Smooth muscle cell (in vitro differentiated cells): ENCODE results near the gene SLC25A51. TPM values are rescaled to one million over a fixed set of nuclear protein-coding genes. Genes with fewer than 3 reads are reported as not detected.

Experiments
- DNase-seq: peaks from one replicate; lab custom pipeline; 2025; ENCODE audit not compliant: unreplicated experiment; lab: John Stamatoyannopoulos, UW
- H2AFZ ChIP-seq: fragments of 200-600 bp; sonication (generic); 2 replicates; pipeline ENCODE4 v1.6.0; 2016; ENCODE audit warnings: antibody characterized with exemption, low read depth, mild to moderate bottlenecking
- H3F3A ChIP-seq: fragments of 200-600 bp; sonication (generic); 2 replicates; pipeline ENCODE4 v1.6.0; 2017; ENCODE audit warnings: antibody characterized with exemption, low read depth
- H3K27ac ChIP-seq: fragments of 200-600 bp; sonication (generic); 2 replicates; pipeline ENCODE4 v1.5.1; 2016; ENCODE audit warnings: low read depth, mild to moderate bottlenecking
- H3K27me3 ChIP-seq: fragments of 200-600 bp; sonication (generic); 2 replicates; pipeline ENCODE4 v1.6.1; 2016; ENCODE audit warnings: low read depth, mild to moderate bottlenecking
- H3K36me3 ChIP-seq: fragments of 200-600 bp; sonication (generic); 2 replicates; pipeline ENCODE4 v1.5.1; 2016; ENCODE audit warnings: low read depth
- H3K4me1 ChIP-seq: fragments of 200-600 bp; sonication (generic); 2 replicates; pipeline ENCODE4 v1.5.1; 2016; ENCODE audit warnings: low read depth
- H3K4me2 ChIP-seq: fragments of 200-600 bp; sonication (generic); 2 replicates; pipeline ENCODE4 v1.6.0; 2016; ENCODE audit warnings: mild to moderate bottlenecking
- H3K4me3 ChIP-seq: fragments of 200-600 bp; sonication (generic); 2 replicates; pipeline ENCODE4 v1.5.1; 2016; ENCODE audit warnings: mild to moderate bottlenecking
- H3K79me2 ChIP-seq: fragments of 200-600 bp; sonication (generic); 2 replicates; pipeline ENCODE4 v1.6.0; 2016; ENCODE audit warnings: low read depth, mild to moderate bottlenecking
- H3K9ac ChIP-seq: fragments of 200-600 bp; sonication (generic); 2 replicates; pipeline ENCODE4 v1.6.0; 2016; ENCODE audit warnings: low read depth
- H3K9me3 ChIP-seq: fragments of 200-600 bp; sonication (generic); replicated peaks from 2 replicates; pipeline ENCODE4 v1.5.1; 2016; ENCODE audit warnings: low read depth
- H4K20me1 ChIP-seq: fragments of 200-600 bp; sonication (generic); 2 replicates; pipeline ENCODE4 v1.6.0; 2016; ENCODE audit warnings: low read depth
- CTCF ChIP-seq: fragments of 200-600 bp; sonication (generic); IDR thresholded peaks from 2 replicates; pipeline ENCODE4 v1.5.1; 2017; ENCODE audit warnings: borderline replicate concordance, mild to moderate bottlenecking, antibody characterized with exemption; ENCODE audit not compliant: insufficient read depth, poor library complexity, severe bottlenecking
- WGBS: methylation state at CpG from one replicate; pipeline ENCODE4 v1.1.7; 2016; ENCODE audit warnings: low lambda C conversion rate; 5-methylcytosine and 5-hydroxymethylcytosine counted together
- polyA plus RNA-seq: library from polyadenylated mRNA; unstranded; fragments of >200 nt; fragmentation: Nextera tagmentation; extraction: Ambion mirVana; gene quantifications from 2 replicates; pipeline ENCODE4 v1.2.1, GENCODE V29; 2016
- total RNA-seq: library from RNA; depleted of rRNA; stranded (reverse); fragments of >200 nt; gene quantifications from 2 replicates; pipeline ENCODE4 v1.2.3, GENCODE V29; 2014

Gene SLC25A51
- total and polyA plus RNA-seq, 2 experiments from 2014 or later, result 6.5 to 32.0 TPM

DNA sequence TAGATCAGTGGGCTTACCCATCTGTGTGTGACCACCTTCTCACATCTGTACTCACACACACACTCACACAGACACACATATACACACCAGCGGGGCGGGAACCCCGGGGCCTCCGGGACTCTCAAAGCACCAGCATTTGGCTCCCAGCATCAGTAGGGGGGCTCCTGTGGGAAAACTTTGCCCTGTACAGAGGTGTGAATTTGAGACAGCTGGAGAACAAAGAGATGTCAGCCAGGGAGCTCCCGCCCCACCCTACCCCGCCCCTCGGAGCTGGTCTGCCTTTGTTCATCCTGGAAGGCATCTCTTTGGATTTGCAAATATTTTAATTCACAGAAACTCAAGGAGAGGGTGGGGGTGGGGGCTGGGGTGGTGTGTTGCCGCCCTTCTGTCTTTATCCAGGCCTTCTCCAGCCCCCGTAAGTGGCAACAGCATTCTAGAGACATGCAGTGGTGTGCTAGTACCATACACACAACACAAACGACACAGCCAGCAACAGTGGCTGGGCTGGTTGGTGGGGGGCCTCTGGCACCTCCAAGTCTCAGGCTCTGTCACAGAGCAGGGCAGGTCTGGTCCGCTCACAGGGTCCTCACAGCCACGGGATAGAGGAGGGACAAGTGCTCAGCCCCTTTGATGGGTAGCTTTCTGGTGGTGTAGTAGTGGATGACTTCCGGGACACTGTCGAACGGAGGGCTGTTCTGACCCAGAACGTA lies 15.5 kb upstream of the SLC25A51 start:
- Histone ChIP-seq H3K4me2 (no peak overlapping the region), H3K27ac (no peak overlapping the region), H3K79me2 (no peaks in the 10 kb centered on the region), H3K9me3 (no peaks in the 10 kb centered on the region), H3K27me3 (no peaks in the 10 kb centered on the region), H3F3A (no peaks in the 10 kb centered on the region), H3K9ac (no peak overlapping the region), H2AFZ (no peak overlapping the region), H3K36me3 (peaks cover 3% of the 10 kb centered on the region), H3K4me3 (no peak overlapping the region), H4K20me1 (no peaks in the 10 kb centered on the region), H3K4me1 (peaks cover 36% of the 10 kb centered on the region)
- no peak for DNase-seq
- no peak for TF ChIP-seq CTCF
- 94% methylated on average over 16 of the region's 16 CpGs for WGBS

DNA sequence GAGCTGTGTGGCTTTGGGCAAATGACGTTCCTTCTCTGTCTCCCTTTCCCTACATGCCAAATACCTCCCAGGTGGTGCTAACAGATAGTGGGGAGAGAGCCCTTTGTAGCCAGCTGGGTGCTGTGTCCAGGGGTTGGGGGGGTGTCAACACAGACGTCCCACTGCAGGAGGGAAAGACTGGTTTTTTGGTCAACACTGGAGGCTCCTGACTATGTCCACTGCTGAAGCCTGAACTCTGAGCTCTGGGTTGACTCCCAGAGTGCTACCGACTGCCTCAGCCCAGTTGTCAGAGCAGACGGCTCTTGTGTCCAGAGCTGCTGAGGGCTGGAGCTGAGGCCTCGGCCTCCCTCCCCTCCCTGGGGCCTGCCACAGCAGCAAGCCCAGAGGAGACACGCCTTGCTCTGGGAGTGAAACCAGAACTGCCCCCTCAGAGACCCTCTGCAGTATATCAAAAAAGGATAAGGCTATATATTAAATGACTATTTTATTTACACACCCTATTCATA lies 14.8 kb upstream of the SLC25A51 start:
- no peaks in the 10 kb centered on the region for H3K27me3 ChIP-seq
- WGBS, result 86% methylated on average over 6 of the region's 6 CpGs
- no peak for TF ChIP-seq CTCF

GRCh38 chr9:37917801-37918664 lies 14.1 kb upstream of the SLC25A51 start:
- TF ChIP-seq CTCF, result no peak
- no peaks in the 10 kb centered on the region for H3F3A ChIP-seq
- peaks cover 3% of the 10 kb centered on the region for H3K36me3 ChIP-seq
- no peak overlapping the region for H3K9ac ChIP-seq
- H3K4me2 ChIP-seq, result no peak overlapping the region
- H3K27me3 ChIP-seq, result no peaks in the 10 kb centered on the region
- DNase-seq, result no peak
- WGBS, result 88% methylated on average over 21 of the region's 21 CpGs
- H3K4me1 ChIP-seq, result peaks cover 33% of the 10 kb centered on the region
- no peak overlapping the region for H3K27ac ChIP-seq
- no peaks in the 10 kb centered on the region for H3K79me2 ChIP-seq
- no peaks in the 10 kb centered on the region for H3K9me3 ChIP-seq
- H3K4me3 ChIP-seq, result no peak overlapping the region
- no peak overlapping the region for H2AFZ ChIP-seq
- no peaks in the 10 kb centered on the region for H4K20me1 ChIP-seq

More for the DNA sequence above, 14.8 kb upstream of the SLC25A51 start:
- H4K20me1 ChIP-seq, result no peaks in the 10 kb centered on the region
- H3K36me3 ChIP-seq, result peaks cover 3% of the 10 kb centered on the region
- H3K4me3 ChIP-seq, result no peak overlapping the region
- H3K9me3 ChIP-seq, result no peaks in the 10 kb centered on the region
- no peak overlapping the region for H2AFZ ChIP-seq
- no peak overlapping the region for H3K27ac ChIP-seq
- peaks cover 36% of the 10 kb centered on the region for H3K4me1 ChIP-seq
- no peaks in the 10 kb centered on the region for H3F3A ChIP-seq
- no peak overlapping the region for H3K4me2 ChIP-seq
- no peak for DNase-seq
- H3K79me2 ChIP-seq, result no peaks in the 10 kb centered on the region
- H3K9ac ChIP-seq, result no peak overlapping the region
